BE2C (cell line): ENCODE results near the gene RASA1.

Experiments used
- DNase-seq: peaks from one replicate; pipeline ENCODE4 v3.0.0-alpha.2; 2020
- H3K27me3 ChIP-seq: fragments of 250-450 bp; sonication (Bioruptor Pico); 2 replicates; pipeline ENCODE4 v1.5.1; 2020; ENCODE audit warnings: mild to moderate bottlenecking
- H3K36me3 ChIP-seq: fragments of 250-450 bp; sonication (Bioruptor Pico); 2 replicates; pipeline ENCODE4 v1.5.1; 2020; ENCODE audit warnings: mild to moderate bottlenecking
- H3K4me1 ChIP-seq: fragments of 250-450 bp; sonication (Bioruptor Pico); 2 replicates; pipeline ENCODE4 v1.5.1; 2020
- H3K4me3 ChIP-seq: 2 replicates; pipeline ENCODE4 v1.5.1; 2011; ENCODE audit warnings: low read depth, low read length
- H3K9me3 ChIP-seq: fragments of 250-450 bp; sonication (Bioruptor Pico); 2 replicates; pipeline ENCODE4 v1.5.1; 2020
- CTCF ChIP-seq: IDR thresholded peaks from 2 replicates; pipeline ENCODE4 v1.5.1; 2012; ENCODE audit warnings: mild to moderate bottlenecking, low read depth, low read length

The RASA1 gene

GRCh38 chr5:87243161-87243844 lies 24.4 kb upstream of the RASA1 start:
- H3K9me3 ChIP-seq, result no peaks in the 10 kb centered on the region
- no peaks in the 10 kb centered on the region for H3K36me3 ChIP-seq
- H3K4me1 ChIP-seq, result no peaks in the 10 kb centered on the region
- no peak overlapping the region for H3K4me3 ChIP-seq
- H3K27me3 ChIP-seq, result peaks cover 4% of the 10 kb centered on the region
- DNase-seq, result no peak
- no peak for TF ChIP-seq CTCF

DNA sequence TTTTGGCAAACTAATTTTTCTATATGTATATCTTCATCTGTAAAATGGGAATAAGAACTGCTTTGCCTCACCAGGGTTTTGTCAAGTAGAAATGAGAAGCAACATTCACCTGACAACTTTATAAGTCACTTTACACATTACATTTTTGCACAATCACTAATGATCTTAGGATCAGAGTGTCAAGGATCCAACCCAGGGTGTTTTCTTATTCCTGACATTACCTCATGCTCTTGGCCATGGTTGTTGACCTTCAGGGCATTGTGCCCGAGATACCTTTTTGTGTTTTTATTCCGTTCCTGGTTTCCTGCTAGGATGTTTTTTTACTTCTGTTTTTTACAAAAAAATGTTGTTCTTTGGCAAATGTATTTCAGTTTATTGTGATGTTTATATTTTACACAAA lies 22.2 kb upstream of the RASA1 start:
- Histone ChIP-seq H3K27me3 (peaks cover 4% of the 10 kb centered on the region), H3K9me3 (no peaks in the 10 kb centered on the region), H3K4me1 (no peaks in the 10 kb centered on the region), H3K4me3 (no peak overlapping the region), H3K36me3 (no peaks in the 10 kb centered on the region)
- DNase-seq, result no peak
- no peak for TF ChIP-seq CTCF

- no peaks in the 10 kb centered on the region for H3K36me3 ChIP-seq
- no peaks in the 10 kb centered on the region for H3K4me1 ChIP-seq
- no peak overlapping the region for H3K4me3 ChIP-seq
- H3K27me3 ChIP-seq, result peaks cover 4% of the 10 kb centered on the region
- no peak for DNase-seq
- H3K9me3 ChIP-seq, result no peaks in the 10 kb centered on the region
- TF ChIP-seq CTCF, result no peak
Measured at GRCh38 chr5:87246061-87246460, 21.6 kb upstream of the RASA1 start.

GRCh38 chr5:87252283-87252605 lies 15.4 kb upstream of the RASA1 start:
- Histone ChIP-seq H3K4me1 (no peaks in the 10 kb centered on the region), H3K4me3 (no peak overlapping the region), H3K36me3 (no peaks in the 10 kb centered on the region), H3K9me3 (no peaks in the 10 kb centered on the region), H3K27me3 (peaks cover 5% of the 10 kb centered on the region; the same call in 1 of the 2 replicates)
- no peak for DNase-seq
- no peak for TF ChIP-seq CTCF

DNA sequence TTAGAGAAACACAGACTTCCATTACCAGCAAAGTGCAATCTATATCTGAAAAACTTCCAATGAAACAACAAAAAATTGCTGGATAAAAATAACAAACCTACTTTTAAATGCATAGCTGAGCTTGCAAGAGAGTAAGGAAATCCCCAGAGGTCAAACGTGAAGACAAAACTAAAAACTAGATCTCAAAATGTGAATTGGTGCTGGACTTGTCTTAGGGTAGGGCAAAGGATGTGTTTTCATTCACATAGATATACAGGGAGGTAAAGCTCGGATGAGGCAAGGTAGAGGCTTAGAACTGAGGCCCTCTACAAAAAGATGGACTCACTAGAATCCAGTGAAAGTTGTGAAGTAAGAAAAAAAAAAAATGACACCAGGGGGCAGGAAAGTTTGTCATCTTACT lies 13.6 kb upstream of the RASA1 start:
- H3K4me1 ChIP-seq, result no peaks in the 10 kb centered on the region
- no peaks in the 10 kb centered on the region for H3K9me3 ChIP-seq
- H3K4me3 ChIP-seq, result no peak overlapping the region

More for the DNA sequence above, 13.6 kb upstream of the RASA1 start:
- no peak for DNase-seq
- Histone ChIP-seq H3K27me3 (peaks cover 5% of the 10 kb centered on the region; the same call in 1 of the 2 replicates), H3K36me3 (no peaks in the 10 kb centered on the region)
- no peak for TF ChIP-seq CTCF
